Measurements from ENCODE around the gene SIL1.
"Not testable (repeated sequence)": the region's sequence is repeated elsewhere in the genome, so short reads cannot be mapped to it uniquely, and the experiment has no call there.

Gene SIL1

DNA sequence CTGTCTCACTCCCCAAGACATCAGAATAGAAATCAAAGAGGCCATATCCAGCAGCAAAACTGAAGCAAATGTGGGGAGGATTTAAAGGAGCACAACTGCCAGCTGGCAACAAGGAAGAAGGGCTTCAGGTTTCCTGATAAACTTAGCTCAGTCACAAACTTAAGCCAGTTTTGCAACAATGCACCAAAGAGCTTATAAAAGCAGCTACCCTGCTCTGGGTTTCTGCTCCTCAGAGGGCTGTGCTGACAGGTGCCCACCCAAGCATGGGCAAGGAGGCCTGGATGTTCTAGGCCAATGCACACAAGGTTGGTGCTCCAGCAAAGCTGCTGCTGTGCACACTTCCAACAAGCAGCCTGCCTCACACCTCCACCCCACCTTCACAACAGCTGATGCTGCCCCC lies 132.9 kb downstream of the SIL1 start:
- FAIRE-seq = no peak
- TF ChIP-seq TAF1 (IDR thresholded peaks at IDR 0.05; ENCODE audit: borderline replicate concordance, low read depth, low read length) = no peak
- no peak for TF ChIP-seq POLR2A (IDR thresholded peaks at IDR 0.05; ENCODE audit: low read depth, low read length)
- TF ChIP-seq POLR2AphosphoS5 (IDR thresholded peaks at IDR 0.05; ENCODE audit: low read depth, low read length) = no peak
- no peak for DNase-seq (ENCODE audit: insufficient read length)

DNA sequence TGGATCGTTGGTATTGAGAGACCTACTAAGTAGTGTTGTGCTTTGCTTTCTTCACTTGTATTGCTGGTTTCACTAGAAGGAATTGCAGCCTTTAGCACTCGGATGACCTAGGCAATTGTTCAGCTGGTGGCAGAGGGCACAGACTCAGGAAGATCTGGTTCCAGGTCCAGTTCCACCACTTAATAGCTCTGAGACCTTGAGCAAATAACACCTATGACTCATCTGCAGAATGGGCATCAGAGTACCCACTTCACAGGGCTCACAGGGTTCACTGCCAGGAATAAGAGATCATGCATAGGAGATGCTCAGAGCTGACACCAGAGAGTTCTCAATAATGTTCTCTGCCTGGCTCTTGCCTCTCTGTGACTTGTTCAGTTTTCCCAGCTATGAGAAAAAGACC lies 133.6 kb downstream of the SIL1 start:
- no peak for FAIRE-seq
- DNase-seq (ENCODE audit: insufficient read length) = no peak
- TF ChIP-seq TAF1 (IDR thresholded peaks at IDR 0.05; ENCODE audit: borderline replicate concordance, low read depth, low read length) (no peak), POLR2A (IDR thresholded peaks at IDR 0.05; ENCODE audit: low read depth, low read length) (no peak)

DNA sequence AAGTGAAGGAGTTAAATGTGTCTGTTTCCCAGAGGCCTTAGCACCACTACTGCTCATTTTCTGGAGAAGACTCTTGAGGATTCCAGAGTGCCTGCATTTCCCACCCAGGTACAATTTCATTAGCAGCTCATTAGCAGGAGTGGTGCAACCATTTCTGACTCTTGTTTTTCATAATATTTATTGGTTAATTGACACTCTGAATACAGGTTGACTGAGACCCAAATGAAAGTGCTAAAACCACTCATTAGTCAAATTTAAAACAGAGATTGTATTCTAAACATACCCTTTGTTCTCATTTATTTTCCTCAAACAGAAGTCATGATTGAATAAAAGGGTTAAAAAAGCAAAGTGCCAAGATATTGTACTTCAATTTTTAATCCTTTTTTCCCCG lies 134.5 kb downstream of the SIL1 start:
- no peak for TF ChIP-seq POLR2AphosphoS5 (IDR thresholded peaks at IDR 0.05; ENCODE audit: low read depth, low read length)
- no peak for TF ChIP-seq POLR2A (IDR thresholded peaks at IDR 0.05; ENCODE audit: low read depth, low read length)
- no peak for TF ChIP-seq TAF1 (IDR thresholded peaks at IDR 0.05; ENCODE audit: borderline replicate concordance, low read depth, low read length)
- FAIRE-seq (no peak), DNase-seq (ENCODE audit: insufficient read length) (no peak)

DNA sequence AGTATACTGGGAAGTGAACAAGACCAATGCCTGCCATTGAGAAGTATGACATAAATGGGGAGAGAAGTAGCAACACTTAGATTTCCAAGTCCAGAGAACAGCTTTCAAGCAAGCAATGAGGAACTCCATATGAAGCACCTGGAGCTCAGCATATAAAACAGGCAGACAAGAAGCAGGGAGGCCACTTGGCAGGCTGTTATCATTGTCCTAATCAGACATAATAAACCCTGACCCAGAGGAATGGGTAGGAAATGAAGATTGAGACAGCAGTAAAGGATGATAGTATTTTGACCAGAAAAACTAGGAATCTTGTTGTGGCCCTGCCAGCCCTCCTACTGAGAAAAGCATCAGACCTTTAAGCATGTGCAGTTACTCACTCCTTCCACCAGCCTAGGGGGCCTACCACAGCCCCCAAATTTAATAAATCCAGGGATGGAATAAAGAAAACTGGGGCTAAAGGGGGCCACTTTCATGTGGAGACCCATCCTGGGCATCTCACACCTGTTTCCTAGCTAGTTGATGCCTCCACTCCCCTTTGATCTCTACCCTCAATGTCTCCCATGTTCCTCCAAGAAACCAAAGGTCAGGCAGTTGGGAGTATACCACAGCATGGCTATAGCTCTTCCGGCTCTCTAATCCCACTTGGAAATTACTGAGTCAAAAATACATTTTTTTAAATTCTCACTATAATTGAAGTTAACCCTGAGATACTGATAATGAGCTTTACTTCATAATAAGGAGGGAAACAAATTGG lies 135.1 kb downstream of the SIL1 start:
- TF ChIP-seq TAF1 (IDR thresholded peaks at IDR 0.05; ENCODE audit: borderline replicate concordance, low read depth, low read length) (no peak), POLR2A (IDR thresholded peaks at IDR 0.05; ENCODE audit: low read depth, low read length) (no peak), POLR2AphosphoS5 (IDR thresholded peaks at IDR 0.05; ENCODE audit: low read depth, low read length) (no peak)
- DNase-seq (ENCODE audit: insufficient read length) = no peak
- FAIRE-seq = no peak

DNA sequence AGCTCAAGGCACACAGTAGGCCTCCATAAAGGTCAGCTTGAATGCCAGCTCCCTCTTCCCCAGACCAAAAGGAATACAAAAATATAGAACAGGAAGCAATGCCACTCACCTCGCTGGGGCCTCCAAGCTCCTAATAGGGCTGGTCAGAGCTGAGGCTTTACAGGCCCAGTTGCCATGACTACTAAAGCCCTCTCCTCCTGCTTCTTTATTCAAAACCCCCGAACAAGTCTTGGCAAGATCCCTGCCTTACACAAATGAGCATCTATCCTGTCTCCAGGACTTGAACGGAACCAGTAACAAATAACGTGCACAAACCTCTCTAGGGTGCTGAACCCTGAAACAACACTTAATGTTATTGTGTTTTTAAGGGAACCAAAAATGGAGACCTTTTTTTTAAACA lies 136.3 kb downstream of the SIL1 start:
- DNase-seq (ENCODE audit: insufficient read length) (no peak), FAIRE-seq (no peak)
- TF ChIP-seq POLR2AphosphoS5 (IDR thresholded peaks at IDR 0.05; ENCODE audit: low read depth, low read length) (no peak), TAF1 (IDR thresholded peaks at IDR 0.05; ENCODE audit: borderline replicate concordance, low read depth, low read length) (no peak), POLR2A (IDR thresholded peaks at IDR 0.05; ENCODE audit: low read depth, low read length) (no peak)

DNA sequence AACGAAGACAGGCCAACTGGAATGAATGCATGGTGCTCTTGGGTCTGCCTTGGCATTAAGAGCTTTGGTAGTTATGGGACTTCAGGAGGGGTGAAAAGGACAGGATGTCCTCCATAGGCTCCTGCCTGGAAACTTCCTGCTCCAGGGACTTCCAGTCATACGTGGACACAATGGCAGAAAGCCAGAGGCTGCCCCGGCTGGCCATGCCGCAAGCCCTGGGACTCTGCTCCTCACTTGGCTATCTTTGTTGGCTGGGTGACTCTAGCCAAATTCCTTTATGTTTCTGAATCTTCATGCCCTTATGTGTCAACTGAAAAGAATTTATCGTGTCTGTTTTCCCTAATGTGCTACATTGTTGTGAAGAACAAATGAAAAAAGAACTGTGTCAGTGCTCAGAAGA lies 136.9 kb downstream of the SIL1 start:
- DNase-seq (ENCODE audit: insufficient read length) (no peak), FAIRE-seq (no peak)
- TF ChIP-seq TAF1 (IDR thresholded peaks at IDR 0.05; ENCODE audit: borderline replicate concordance, low read depth, low read length) (no peak), POLR2A (IDR thresholded peaks at IDR 0.05; ENCODE audit: low read depth, low read length) (no peak), POLR2AphosphoS5 (IDR thresholded peaks at IDR 0.05; ENCODE audit: low read depth, low read length) (no peak)

DNA sequence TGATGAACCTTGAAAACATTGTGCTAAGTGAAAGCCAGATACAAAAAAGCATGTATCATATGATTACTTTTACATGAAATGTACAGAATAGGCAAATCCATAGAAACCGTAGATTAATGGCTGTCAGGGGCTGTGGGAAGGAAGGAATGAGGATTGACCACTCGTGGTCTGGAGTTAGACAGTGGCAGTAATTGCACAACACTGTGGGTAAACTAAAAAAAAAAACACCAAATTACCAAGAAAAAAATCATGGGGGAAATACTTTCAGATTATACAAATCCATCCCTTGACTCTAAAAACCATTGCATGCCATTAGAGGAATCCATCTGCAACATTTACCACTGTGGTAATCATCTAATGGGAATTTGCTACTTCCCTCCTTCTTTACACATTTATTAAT lies 140.0 kb downstream of the SIL1 start:
- TF ChIP-seq TAF1 (IDR thresholded peaks at IDR 0.05; ENCODE audit: borderline replicate concordance, low read depth, low read length) = no peak
- TF ChIP-seq POLR2A (IDR thresholded peaks at IDR 0.05; ENCODE audit: low read depth, low read length) = no peak
- no peak for TF ChIP-seq POLR2AphosphoS5 (IDR thresholded peaks at IDR 0.05; ENCODE audit: low read depth, low read length)
- DNase-seq (ENCODE audit: insufficient read length) (no peak), FAIRE-seq (no peak)

DNA sequence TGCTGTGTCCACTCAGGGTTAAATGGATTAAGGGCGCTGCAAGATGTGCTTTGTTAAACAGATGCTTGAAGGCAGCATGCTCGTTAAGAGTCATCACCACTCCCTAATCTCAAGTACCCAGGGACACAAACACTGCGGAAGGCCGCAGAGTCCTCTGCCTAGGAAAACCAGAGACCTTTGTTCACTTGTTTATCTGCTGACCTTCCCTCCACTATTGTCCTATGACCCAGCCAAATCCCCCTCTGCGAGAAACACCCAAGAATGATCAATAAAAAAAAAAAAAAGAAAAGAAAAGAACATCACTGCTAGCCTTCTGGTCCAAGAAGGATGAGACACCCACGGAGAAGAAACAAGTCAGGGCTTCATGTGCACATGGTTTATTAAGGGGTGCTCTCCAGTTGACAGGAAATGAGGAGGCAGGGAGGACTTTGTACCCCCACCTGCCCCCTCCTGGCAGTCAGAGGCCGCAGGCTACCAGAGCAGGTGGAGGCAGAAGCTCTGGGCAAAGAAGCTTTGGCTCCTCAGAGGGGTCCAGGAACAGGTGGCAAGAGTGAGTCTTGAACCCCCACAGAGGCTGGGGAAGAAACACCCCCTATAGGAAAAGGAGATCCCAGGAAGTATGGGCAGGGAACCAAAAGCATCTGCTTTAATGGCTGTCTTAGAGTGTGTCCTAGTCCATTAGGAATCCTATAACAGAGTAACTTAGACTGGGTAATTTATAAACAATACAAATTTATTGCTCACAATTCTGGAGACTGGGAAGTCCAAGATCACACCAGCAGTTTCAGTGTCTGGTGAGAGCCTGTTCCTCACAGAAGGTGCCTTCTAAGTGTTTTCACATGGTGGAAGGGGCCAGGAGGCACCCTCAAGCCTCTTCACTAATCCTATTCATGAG lies 140.9 kb downstream of the SIL1 start:
- not testable (repeated sequence) for DNase-seq (ENCODE audit: insufficient read length); FAIRE-seq

DNA sequence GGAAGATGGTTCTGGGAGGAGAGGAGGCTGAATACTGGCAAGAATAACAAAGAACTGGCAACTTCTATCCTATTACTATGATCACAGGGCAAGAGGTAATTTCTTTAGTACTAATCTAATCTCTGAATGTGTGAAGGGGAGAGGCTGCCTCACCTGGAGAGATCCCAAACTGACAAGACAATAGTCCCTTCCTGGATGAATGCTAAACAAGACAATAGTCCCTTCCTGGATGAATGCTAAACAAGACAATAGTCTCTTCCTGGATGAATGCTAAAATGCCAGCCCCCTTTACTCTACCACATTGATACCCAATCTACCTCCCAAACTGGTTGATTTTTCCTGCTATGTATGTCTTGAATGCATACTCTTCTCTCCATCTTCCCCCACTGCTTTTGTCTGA lies 145.2 kb downstream of the SIL1 start:
- FAIRE-seq (no peak), DNase-seq (ENCODE audit: insufficient read length) (no peak)
- TF ChIP-seq POLR2AphosphoS5 (IDR thresholded peaks at IDR 0.05; ENCODE audit: low read depth, low read length) (no peak), TAF1 (IDR thresholded peaks at IDR 0.05; ENCODE audit: borderline replicate concordance, low read depth, low read length) (no peak), POLR2A (IDR thresholded peaks at IDR 0.05; ENCODE audit: low read depth, low read length) (no peak)

DNA sequence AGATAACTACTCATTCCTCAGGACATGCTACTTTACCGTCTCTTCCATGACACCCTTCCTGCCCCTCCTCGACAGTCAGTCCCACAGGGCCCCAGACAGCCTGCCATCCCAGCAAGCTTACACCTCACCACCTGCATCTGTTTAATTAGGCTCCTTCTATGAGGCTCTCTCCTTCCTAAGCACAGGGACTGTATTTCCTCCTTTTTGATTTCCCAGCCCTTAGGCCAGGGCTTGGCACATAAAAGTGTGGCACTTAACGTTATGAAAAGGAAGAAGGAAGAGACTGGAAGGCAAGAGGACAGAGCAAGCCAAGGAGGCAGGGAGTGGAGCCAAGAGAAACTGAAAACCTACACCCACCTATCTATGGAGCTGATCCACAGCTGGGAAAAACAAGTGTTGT lies 146.8 kb downstream of the SIL1 start:
- DNase-seq (ENCODE audit: insufficient read length) (no peak), FAIRE-seq (no peak)
- TF ChIP-seq TAF1 (IDR thresholded peaks at IDR 0.05; ENCODE audit: borderline replicate concordance, low read depth, low read length) (no peak), POLR2A (IDR thresholded peaks at IDR 0.05; ENCODE audit: low read depth, low read length) (no peak), POLR2AphosphoS5 (IDR thresholded peaks at IDR 0.05; ENCODE audit: low read depth, low read length) (no peak)

DNA sequence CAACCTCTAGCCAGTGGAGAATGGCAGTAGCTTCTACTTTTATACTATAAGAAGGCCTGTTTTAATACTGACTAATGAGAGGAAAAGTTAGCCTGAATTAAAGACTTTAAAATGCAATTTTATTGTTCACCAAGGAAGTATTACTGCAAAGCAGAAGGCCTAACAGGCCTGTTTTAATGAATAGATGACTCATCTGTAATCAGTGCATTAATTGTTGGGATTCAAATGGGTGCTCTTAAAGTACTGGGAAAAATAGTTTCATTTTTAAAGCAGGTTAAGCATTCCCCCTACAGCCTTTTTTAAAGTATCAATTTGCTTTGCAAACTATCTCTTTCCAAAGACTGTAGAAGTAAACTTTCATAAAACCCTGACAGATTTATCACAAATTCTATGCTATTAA lies 147.7 kb downstream of the SIL1 start:
- DNase-seq (ENCODE audit: insufficient read length) = no peak
- TF ChIP-seq POLR2AphosphoS5 (IDR thresholded peaks at IDR 0.05; ENCODE audit: low read depth, low read length) = no peak
- TF ChIP-seq POLR2A (IDR thresholded peaks at IDR 0.05; ENCODE audit: low read depth, low read length) = no peak
- FAIRE-seq = no peak

DNA sequence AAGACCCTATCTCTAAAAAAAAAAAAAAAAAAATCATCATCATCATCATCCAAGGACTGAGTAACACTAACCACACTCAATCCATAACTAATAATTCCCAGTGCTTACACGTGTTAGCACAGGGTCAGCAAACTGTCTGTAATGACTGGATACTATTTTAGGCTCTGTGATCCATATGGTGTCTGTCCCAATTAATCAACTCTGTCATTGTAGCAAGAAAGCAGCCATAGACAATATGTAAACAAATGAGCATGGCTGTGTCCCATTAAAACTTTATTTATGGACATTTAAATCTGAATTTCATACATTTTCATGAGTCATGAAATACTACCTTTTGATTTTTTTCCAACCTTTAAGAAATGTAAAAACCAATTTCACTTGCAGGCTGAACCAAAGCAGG lies 148.4 kb downstream of the SIL1 start:
- DNase-seq (ENCODE audit: insufficient read length) = no peak
- TF ChIP-seq TAF1 (IDR thresholded peaks at IDR 0.05; ENCODE audit: borderline replicate concordance, low read depth, low read length) (no peak), POLR2AphosphoS5 (IDR thresholded peaks at IDR 0.05; ENCODE audit: low read depth, low read length) (no peak), POLR2A (IDR thresholded peaks at IDR 0.05; ENCODE audit: low read depth, low read length) (no peak)
- FAIRE-seq = no peak
